ENCODE measurements around the gene CBR1.

DNA sequence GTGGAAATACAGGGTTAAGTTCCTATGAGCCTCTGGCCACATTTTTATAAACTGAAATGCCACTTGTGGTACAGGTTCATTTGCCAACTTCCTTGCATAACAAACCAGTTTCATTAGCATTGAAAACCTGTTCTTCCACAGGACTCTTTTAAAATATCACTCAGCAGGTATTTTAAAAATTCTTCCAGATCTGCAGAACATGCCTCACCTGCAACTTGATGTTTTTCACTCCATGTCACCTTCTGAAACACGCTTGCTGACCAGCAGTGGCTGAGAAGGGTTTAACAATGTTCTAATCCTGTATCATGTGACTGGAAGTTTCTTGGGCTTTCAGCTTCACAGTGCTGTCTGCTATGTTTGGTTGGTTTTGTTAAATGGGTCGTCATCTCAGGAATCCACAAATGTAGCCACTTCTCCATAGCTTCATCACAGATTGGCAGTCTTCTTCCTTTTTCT lies 47.5 kb downstream of the CBR1 start:
- TF ChIP-seq, protein P1, sequence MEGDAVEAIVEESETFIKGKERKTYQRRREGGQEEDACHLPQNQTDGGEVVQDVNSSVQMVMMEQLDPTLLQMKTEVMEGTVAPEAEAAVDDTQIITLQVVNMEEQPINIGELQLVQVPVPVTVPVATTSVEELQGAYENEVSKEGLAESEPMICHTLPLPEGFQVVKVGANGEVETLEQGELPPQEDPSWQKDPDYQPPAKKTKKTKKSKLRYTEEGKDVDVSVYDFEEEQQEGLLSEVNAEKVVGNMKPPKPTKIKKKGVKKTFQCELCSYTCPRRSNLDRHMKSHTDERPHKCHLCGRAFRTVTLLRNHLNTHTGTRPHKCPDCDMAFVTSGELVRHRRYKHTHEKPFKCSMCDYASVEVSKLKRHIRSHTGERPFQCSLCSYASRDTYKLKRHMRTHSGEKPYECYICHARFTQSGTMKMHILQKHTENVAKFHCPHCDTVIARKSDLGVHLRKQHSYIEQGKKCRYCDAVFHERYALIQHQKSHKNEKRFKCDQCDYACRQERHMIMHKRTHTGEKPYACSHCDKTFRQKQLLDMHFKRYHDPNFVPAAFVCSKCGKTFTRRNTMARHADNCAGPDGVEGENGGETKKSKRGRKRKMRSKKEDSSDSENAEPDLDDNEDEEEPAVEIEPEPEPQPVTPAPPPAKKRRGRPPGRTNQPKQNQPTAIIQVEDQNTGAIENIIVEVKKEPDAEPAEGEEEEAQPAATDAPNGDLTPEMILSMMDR (IDR thresholded peaks at IDR 0.05): no peak
- TF ChIP-seq POLR2AphosphoS5 (IDR thresholded peaks at IDR 0.05) (no peak), POLR2A (IDR thresholded peaks at IDR 0.05) (no peak)
